HepG2 (cell line): ENCODE data around the gene ITGA6. TPM values are rescaled to one million over a fixed set of nuclear protein-coding genes. Genes with fewer than 3 reads are reported as not detected.
A peak's percentile ranks its signal among the peaks of the same experiment; 100 is the strongest.

Experiments used
- ARID5B ChIP-seq: IDR thresholded peaks from 2 replicates; pipeline ENCODE4 v1.4.0; 2020; ENCODE audit warnings: mild to moderate bottlenecking, missing genetic modification reagents
- DRAP1 ChIP-seq: IDR thresholded peaks from 2 replicates; pipeline ENCODE4 v1.6.1; 2016; ENCODE audit warnings: missing genetic modification reagents, missing compliant biosample characterization
- GATA4 ChIP-seq: sonication (generic); IDR thresholded peaks from 2 replicates; pipeline ENCODE4 v1.6.1; 2016; ENCODE audit warnings: antibody characterized with exemption, low read depth, borderline replicate concordance
- KDM1A ChIP-seq: IDR thresholded peaks from 2 replicates; pipeline ENCODE4 v1.6.1; 2016; ENCODE audit warnings: missing compliant biosample characterization
- MAFK ChIP-seq, 2 experiments: IDR thresholded peaks in 1 of 2; conservative IDR thresholded peaks in 1 of 2; 2 replicates each; pipeline ENCODE4 v1.6.1; 2011; ENCODE audit warnings: improper control_type of control experiment in 2 of 2, low read length in 2 of 2
- RXRA ChIP-seq: sonication (generic); formaldehyde crosslinking; IDR thresholded peaks from 2 replicates; pipeline ENCODE4 v1.5.1; 2020; ENCODE audit warnings: missing genetic modification reagents
- RXRB ChIP-seq: IDR thresholded peaks from 2 replicates; pipeline ENCODE4 v1.6.1; 2016; ENCODE audit warnings: borderline replicate concordance, missing genetic modification reagents, missing compliant biosample characterization
- SKIL ChIP-seq: sonication (generic); formaldehyde crosslinking; IDR thresholded peaks from 2 replicates; pipeline ENCODE4 v1.8.0; 2022; ENCODE audit warnings: missing genetic modification reagents, mild to moderate bottlenecking, moderate library complexity, borderline replicate concordance
- ZNF230 ChIP-seq: sonication (generic); formaldehyde crosslinking; IDR thresholded peaks from 2 replicates; pipeline ENCODE4 v1.4.0; 2020; ENCODE audit warnings: mild to moderate bottlenecking, missing genetic modification reagents
- ZNF549 ChIP-seq: sonication (generic); formaldehyde crosslinking; IDR thresholded peaks from 2 replicates; pipeline ENCODE4 v1.5.0; 2020; ENCODE audit warnings: missing genetic modification reagents
- ZNF580 ChIP-seq: IDR thresholded peaks from 2 replicates; pipeline ENCODE4 v1.6.1; 2016; ENCODE audit warnings: low read depth, borderline replicate concordance
- ZNF644 ChIP-seq: IDR thresholded peaks from 2 replicates; pipeline ENCODE4 v1.6.1; 2016; ENCODE audit warnings: low read depth
- ZNF709 ChIP-seq: sonication (generic); formaldehyde crosslinking; IDR thresholded peaks from 2 replicates; pipeline ENCODE4 v1.5.0; 2020; ENCODE audit warnings: mild to moderate bottlenecking, missing genetic modification reagents
- ZSCAN29 ChIP-seq: sonication (generic); formaldehyde crosslinking; conservative IDR thresholded peaks from 2 replicates; pipeline ENCODE4 v1.4.0; 2020; ENCODE audit warnings: mild to moderate bottlenecking, missing genetic modification reagents
- polyA plus RNA-seq, 8 experiments: library from polyadenylated mRNA; depleted of rRNA in 3 of 8; stranded (reverse) in 7 of 8; unstranded in 1 of 8; fragments of >200 nt; fragmentation: Illumina TruSeq in 4 of 8; extraction: Trizol in 4 of 8; gene quantifications; 2 replicates each; pipeline versions ENCODE4 v1.2.1 to v1.2.3, GENCODE V29; 2011 to 2016; ENCODE audit warnings: low read depth in 4 of 8, missing spikeins in 1 of 8, mixed read lengths in 1 of 8; ENCODE audit not compliant: insufficient read depth in 1 of 8
- total RNA-seq, 5 experiments: library from RNA; depleted of rRNA; stranded (reverse); fragments of >200 nt; fragmentation: Illumina TruSeq; extraction: Trizol; gene quantifications; 2 replicates each; pipeline ENCODE4 v1.2.3, GENCODE V29; 2016; ENCODE audit warnings: low read depth in 1 of 5

ITGA6 gene
- total and polyA plus RNA-seq, 2 of the 13 experiments (the other 11 are each of a cell fraction or from before 2014, with no cell fraction given): 24.0 to 92.5 TPM

- TF ChIP-seq SKIL (no peak), ZNF709 (CRISPR knock-in tag) (0 out of 2 replicates have a peak, but pooled peaks have one; percentile 23), ZNF230 (CRISPR knock-in tag) (no peak), RXRA (CRISPR knock-in tag) (peak; percentile 60; the same call in 1 of the 2 replicates), RXRB (CRISPR knock-in tag) (0 out of 2 replicates have a peak, but pooled peaks have one; percentile 13), DRAP1 (CRISPR knock-in tag) (no peak), ARID5B (peak; percentile 62), ZSCAN29 (CRISPR knock-in tag) (no peak), MAFK (conservative IDR thresholded peaks at IDR 0.05 in 1 of 2, IDR thresholded peaks at IDR 0.05 in 1 of 2; ENCODE audit: low read length in 2 of 2) (no peak), GATA4 (no peak), KDM1A (CRISPR knock-in tag) (peak; percentile 45; the same call in 1 of the 2 replicates), ZNF580 (CRISPR knock-in tag) (0 out of 2 replicates have a peak, but pooled peaks have one; percentile 22), ZNF549 (CRISPR knock-in tag) (no peak), ZNF644 (CRISPR knock-in tag) (0 out of 2 replicates have a peak, but pooled peaks have one; percentile 36)
Measured at GRCh38 chr2:172435606-172435911, 8.2 kb downstream of the ITGA6 start (continued).
